Subcutaneous adipose tissue (tissue), 4 donors: ENCODE results near the gene SUSD6. TPM values are rescaled to one million over a fixed set of nuclear protein-coding genes. Genes with fewer than 3 reads are reported as not detected.

ENCODE experiments used
- CTCF ChIP-seq: fragments of 450-650 bp; IDR thresholded peaks from one replicate; pipeline ENCODE4 v1.5.1; 2016; ENCODE audit warnings: low read depth, mild to moderate bottlenecking, control low read depth, antibody characterized with exemption, moderate library complexity
- total RNA-seq, 4 donors: library from RNA; depleted of rRNA; stranded (reverse); fragments of >200 nt; gene quantifications; one replicate each; pipeline ENCODE4 v1.1.0, GENCODE V29; 2016

Gene SUSD6
- total RNA-seq, 4 donors from 2014 or later = 24.8 to 52.4 (median 35.5) TPM

- no peak for TF ChIP-seq CTCF
Observed at GRCh38 chr14:69615496-69616407, 4.4 kb downstream of the SUSD6 start.

- no peak for TF ChIP-seq CTCF
Observed at GRCh38 chr14:69616408-69616773, 5.0 kb downstream of the SUSD6 start.

- no peak for TF ChIP-seq CTCF
Observed at GRCh38 chr14:69617796-69618195, 6.4 kb downstream of the SUSD6 start.

- TF ChIP-seq CTCF = no peak
Observed at GRCh38 chr14:69619012-69619411, 7.6 kb downstream of the SUSD6 start.

- TF ChIP-seq CTCF = no peak
Observed at GRCh38 chr14:69620211-69620611, 8.8 kb downstream of the SUSD6 start.

GRCh38 chr14:69620981-69621380 lies 9.6 kb downstream of the SUSD6 start:
- TF ChIP-seq CTCF = no peak

GRCh38 chr14:69624136-69624535 lies 12.7 kb downstream of the SUSD6 start:
- TF ChIP-seq CTCF = no peak
